Measurements from ENCODE around the gene EPG5. TPM values are rescaled to one million over a fixed set of nuclear protein-coding genes. Genes with fewer than 3 reads are reported as not detected.

EPG5 gene
- total RNA-seq, 1 donor from 2014 or later: 38.5 TPM

DNA sequence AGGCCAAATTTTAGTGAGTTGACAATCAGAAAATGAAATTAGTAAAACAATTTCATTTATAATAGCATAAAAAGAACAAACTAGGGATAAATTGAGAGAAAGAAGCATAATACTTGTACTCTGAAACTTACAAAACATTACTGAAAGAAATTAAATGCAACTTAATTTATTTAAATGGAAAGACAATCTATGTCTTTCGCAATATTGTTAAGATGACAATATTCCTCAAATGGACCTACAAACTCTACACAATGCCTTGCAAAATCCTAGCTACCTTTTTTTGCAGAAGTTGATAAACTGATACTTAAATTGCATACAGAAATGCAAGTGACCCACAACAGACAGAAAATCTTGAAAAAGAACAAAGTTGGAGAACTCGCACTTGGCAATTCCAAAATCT, 9.1 kb downstream of the EPG5 start:
- Histone ChIP-seq H3K27ac (no peak overlapping the region), H3K36me3 (peaks cover 23% of the 10 kb centered on the region), H3K4me3 (no peak overlapping the region), H3K9me3 (no peaks in the 10 kb centered on the region), H3K4me1 (peaks cover 29% of the 10 kb centered on the region), H3K27me3 (no peaks in the 10 kb centered on the region)
- TF ChIP-seq CTCF (IDR thresholded peaks at IDR 0.05): no peak
- intact Hi-C loops (cut with DNase I): no loop called here
- ATAC-seq: no peak
- no peak for DNase-seq

DNA sequence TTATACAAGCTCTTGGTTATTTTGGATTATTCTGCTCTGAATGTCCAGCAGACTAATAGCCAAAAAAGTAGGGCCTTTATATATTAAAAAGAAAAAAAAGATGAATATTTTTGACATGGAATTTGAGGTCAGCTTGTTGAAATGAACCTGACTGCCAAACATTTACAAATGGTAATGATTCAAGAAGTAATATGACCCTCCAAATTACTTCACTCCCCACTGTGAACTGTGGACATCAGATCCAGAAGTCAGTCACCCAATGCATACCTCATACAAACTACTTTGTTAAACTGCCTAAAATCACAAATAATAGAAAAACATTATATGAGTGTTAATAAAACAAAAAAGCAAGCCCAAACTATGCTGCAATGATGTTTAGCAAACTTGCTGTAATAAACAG, 10.0 kb downstream of the EPG5 start:
- H3K27ac ChIP-seq: no peak overlapping the region

GRCh38 chr18:45954070-45954934, 12.8 kb downstream of the EPG5 start:
- intact Hi-C loops (cut with DNase I): no loop called here
- H3K9me3 ChIP-seq: no peaks in the 10 kb centered on the region
- no peak overlapping the region for H3K4me3 ChIP-seq
- H3K36me3 ChIP-seq: peaks cover 48% of the 10 kb centered on the region
- ATAC-seq: no peak
- H3K27me3 ChIP-seq: no peaks in the 10 kb centered on the region
- TF ChIP-seq CTCF (IDR thresholded peaks at IDR 0.05): no peak
- no peak overlapping the region for H3K27ac ChIP-seq
- no peak for DNase-seq
- H3K4me1 ChIP-seq: peaks cover 8% of the 10 kb centered on the region

More for the DNA sequence above, 10.0 kb downstream of the EPG5 start:
- DNase-seq: no peak
- ATAC-seq: no peak
- no peak for TF ChIP-seq CTCF (IDR thresholded peaks at IDR 0.05)
- Histone ChIP-seq H3K4me3 (no peak overlapping the region), H3K9me3 (no peaks in the 10 kb centered on the region), H3K4me1 (peaks cover 20% of the 10 kb centered on the region), H3K36me3 (peaks cover 33% of the 10 kb centered on the region), H3K27me3 (no peaks in the 10 kb centered on the region)
- intact Hi-C loops (cut with DNase I): no loop called here

GRCh38 chr18:45951016-45951714, 16.0 kb downstream of the EPG5 start:
- TF ChIP-seq CTCF (IDR thresholded peaks at IDR 0.05): no peak
- no peaks in the 10 kb centered on the region for H3K27me3 ChIP-seq
- no peak overlapping the region for H3K27ac ChIP-seq
- no peak overlapping the region for H3K4me3 ChIP-seq
- peaks cover 79% of the 10 kb centered on the region for H3K36me3 ChIP-seq
- DNase-seq: peak; percentile 69
- no peaks in the 10 kb centered on the region for H3K4me1 ChIP-seq
- intact Hi-C loops (cut with DNase I): no loop called here
- ATAC-seq: peak; percentile 57
- no peaks in the 10 kb centered on the region for H3K9me3 ChIP-seq

GRCh38 chr18:45945669-45946068, 21.5 kb downstream of the EPG5 start:
- intact Hi-C loops (cut with DNase I): no loop called here
- Histone ChIP-seq H3K4me1 (no peaks in the 10 kb centered on the region), H3K9me3 (no peaks in the 10 kb centered on the region), H3K4me3 (no peak overlapping the region), H3K27ac (no peak overlapping the region), H3K27me3 (no peaks in the 10 kb centered on the region), H3K36me3 (peaks cover 97% of the 10 kb centered on the region)
- DNase-seq (no peak), ATAC-seq (no peak)
- TF ChIP-seq CTCF (IDR thresholded peaks at IDR 0.05): no peak
